ENCODE measurements around the gene CCDC57.
"Not testable (repeated sequence)": the region's sequence is repeated elsewhere in the genome, so short reads cannot be mapped to it uniquely, and the experiment has no call there.

Gene CCDC57

DNA sequence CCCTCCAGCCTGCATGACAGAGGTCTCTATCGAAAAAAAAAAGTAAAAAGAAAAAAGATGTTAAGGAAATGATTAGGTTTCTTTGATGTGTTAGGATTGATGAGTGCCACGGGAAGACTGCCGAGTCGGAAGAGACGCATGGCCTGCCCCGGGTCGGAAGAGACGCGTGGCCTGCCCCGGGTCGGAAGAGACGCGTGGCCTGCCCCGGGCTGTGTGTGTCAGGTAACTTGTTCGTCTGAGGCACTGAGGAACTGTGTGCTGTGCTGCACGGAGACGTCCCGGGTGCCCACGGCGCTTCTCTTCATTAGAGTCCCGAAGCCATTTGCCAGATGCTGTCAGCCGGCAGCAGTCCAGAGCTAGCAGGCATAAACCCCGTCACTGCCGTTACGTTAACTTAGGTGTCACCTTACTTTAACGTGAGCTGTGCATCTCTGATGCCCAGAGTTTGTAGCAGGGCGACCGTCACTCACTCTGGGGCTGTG is 74.1 kb downstream of the CCDC57 start:
- H3K4me1 ChIP-seq (ENCODE audit: low read length), result peaks cover 5% of the 10 kb centered on the region; the same call in 1 of the 2 replicates
- no peak overlapping the region for H3K4me2 ChIP-seq (ENCODE audit: low read length)
- H3K27me3 ChIP-seq (ENCODE audit: low read depth, low read length), result no peaks in the 10 kb centered on the region
- H3K79me2 ChIP-seq (ENCODE audit: low read length), result no peaks in the 10 kb centered on the region
- H3K9me3 ChIP-seq (ENCODE audit: insufficient read depth, low read length), result no peaks in the 10 kb centered on the region
- H3K36me3 ChIP-seq (replicated peaks; ENCODE audit: low read depth, low read length), result no peaks in the 10 kb centered on the region
- TF ChIP-seq, protein P1, sequence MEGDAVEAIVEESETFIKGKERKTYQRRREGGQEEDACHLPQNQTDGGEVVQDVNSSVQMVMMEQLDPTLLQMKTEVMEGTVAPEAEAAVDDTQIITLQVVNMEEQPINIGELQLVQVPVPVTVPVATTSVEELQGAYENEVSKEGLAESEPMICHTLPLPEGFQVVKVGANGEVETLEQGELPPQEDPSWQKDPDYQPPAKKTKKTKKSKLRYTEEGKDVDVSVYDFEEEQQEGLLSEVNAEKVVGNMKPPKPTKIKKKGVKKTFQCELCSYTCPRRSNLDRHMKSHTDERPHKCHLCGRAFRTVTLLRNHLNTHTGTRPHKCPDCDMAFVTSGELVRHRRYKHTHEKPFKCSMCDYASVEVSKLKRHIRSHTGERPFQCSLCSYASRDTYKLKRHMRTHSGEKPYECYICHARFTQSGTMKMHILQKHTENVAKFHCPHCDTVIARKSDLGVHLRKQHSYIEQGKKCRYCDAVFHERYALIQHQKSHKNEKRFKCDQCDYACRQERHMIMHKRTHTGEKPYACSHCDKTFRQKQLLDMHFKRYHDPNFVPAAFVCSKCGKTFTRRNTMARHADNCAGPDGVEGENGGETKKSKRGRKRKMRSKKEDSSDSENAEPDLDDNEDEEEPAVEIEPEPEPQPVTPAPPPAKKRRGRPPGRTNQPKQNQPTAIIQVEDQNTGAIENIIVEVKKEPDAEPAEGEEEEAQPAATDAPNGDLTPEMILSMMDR (IDR thresholded peaks at IDR 0.05; ENCODE audit: low read depth, low read length), result no peak
- no peak for TF ChIP-seq EZH2phosphoT487 (IDR thresholded peaks at IDR 0.05; ENCODE audit: low read depth)
- no peak overlapping the region for H2AFZ ChIP-seq (ENCODE audit: low read depth, low read length)
- H3K4me3 ChIP-seq (ENCODE audit: low read length), result no peak overlapping the region
- no peak overlapping the region for H3K27ac ChIP-seq (ENCODE audit: low read length)
- no peaks in the 10 kb centered on the region for H4K20me1 ChIP-seq (ENCODE audit: insufficient read depth, low read length)
- H3K9ac ChIP-seq (ENCODE audit: low read length), result no peak overlapping the region

DNA sequence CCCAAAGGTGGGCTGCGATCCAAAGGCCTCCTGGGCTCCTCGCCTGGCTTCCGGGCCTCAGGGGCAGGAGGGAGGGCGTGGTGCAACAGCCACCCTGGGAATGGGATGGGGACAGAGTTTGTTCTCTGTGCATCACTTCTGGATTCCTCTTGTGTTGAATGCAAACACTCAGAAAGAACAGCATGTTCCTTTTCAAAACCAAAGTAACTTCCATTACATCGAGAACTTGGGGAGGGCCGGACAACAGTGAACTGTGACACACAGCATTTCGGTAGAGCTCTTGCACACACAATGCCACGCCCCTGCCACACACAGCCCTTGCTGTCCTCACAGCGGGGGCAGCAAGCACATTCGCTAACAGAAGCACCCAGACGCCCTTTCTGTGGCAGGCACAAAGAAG is 78.5 kb downstream of the CCDC57 start:
- Histone ChIP-seq H3K4me3 (ENCODE audit: low read length) (no peak overlapping the region), H3K27ac (ENCODE audit: low read length) (no peak overlapping the region), H3K9ac (ENCODE audit: low read length) (no peak overlapping the region), H3K27me3 (ENCODE audit: low read depth, low read length) (no peaks in the 10 kb centered on the region), H3K36me3 (replicated peaks; ENCODE audit: low read depth, low read length) (no peaks in the 10 kb centered on the region), H4K20me1 (ENCODE audit: insufficient read depth, low read length) (no peaks in the 10 kb centered on the region), H3K79me2 (ENCODE audit: low read length) (no peaks in the 10 kb centered on the region), H3K4me2 (ENCODE audit: low read length) (no peak overlapping the region), H3K9me3 (ENCODE audit: insufficient read depth, low read length) (no peaks in the 10 kb centered on the region), H2AFZ (ENCODE audit: low read depth, low read length) (no peak overlapping the region), H3K4me1 (ENCODE audit: low read length) (peaks cover 7% of the 10 kb centered on the region; the same call in 1 of the 2 replicates)
- TF ChIP-seq EZH2phosphoT487 (IDR thresholded peaks at IDR 0.05; ENCODE audit: low read depth), result no peak
- TF ChIP-seq, protein P1 (IDR thresholded peaks at IDR 0.05; ENCODE audit: low read depth, low read length), result no peak

GRCh38 chr17:82133166-82133953 is 79.3 kb downstream of the CCDC57 start:
- not testable (repeated sequence) for H3K27ac ChIP-seq (ENCODE audit: low read length); H4K20me1 ChIP-seq (ENCODE audit: insufficient read depth, low read length); H3K27me3 ChIP-seq (ENCODE audit: low read depth, low read length); H3K9me3 ChIP-seq (ENCODE audit: insufficient read depth, low read length); H3K79me2 ChIP-seq (ENCODE audit: low read length); H3K4me3 ChIP-seq (ENCODE audit: low read length); H2AFZ ChIP-seq (ENCODE audit: low read depth, low read length); H3K9ac ChIP-seq (ENCODE audit: low read length); H3K36me3 ChIP-seq (replicated peaks; ENCODE audit: low read depth, low read length); H3K4me1 ChIP-seq (ENCODE audit: low read length)
- 0 out of 2 replicates have a peak overlapping the region, but pooled peaks have one; percentile 12 for H3K4me2 ChIP-seq (ENCODE audit: low read length)

DNA sequence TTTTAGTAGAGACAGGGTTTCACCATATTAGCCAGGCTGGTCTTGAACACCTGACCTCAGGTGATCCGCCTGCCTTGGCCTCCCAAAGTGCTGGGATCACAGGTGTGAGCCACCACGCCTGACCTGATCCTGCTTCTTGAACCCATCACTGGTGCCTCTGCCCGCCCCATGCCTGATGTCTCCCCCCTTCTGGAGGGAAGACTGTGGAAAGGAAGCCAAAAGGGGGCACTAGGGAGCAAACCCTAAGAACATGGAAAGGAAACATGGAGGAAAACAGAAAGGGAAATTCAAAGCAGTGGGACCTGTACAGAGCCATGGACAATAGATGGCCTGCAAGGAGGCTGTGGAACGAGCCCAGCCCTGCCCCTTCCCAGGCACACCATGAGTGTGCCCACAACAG is 83.5 kb downstream of the CCDC57 start:
- Histone ChIP-seq H3K27ac (ENCODE audit: low read length) (no peak overlapping the region), H4K20me1 (ENCODE audit: insufficient read depth, low read length) (no peaks in the 10 kb centered on the region), H3K9me3 (ENCODE audit: insufficient read depth, low read length) (no peaks in the 10 kb centered on the region), H2AFZ (ENCODE audit: low read depth, low read length) (no peak overlapping the region), H3K4me1 (ENCODE audit: low read length) (peaks cover 7% of the 10 kb centered on the region; the same call in 1 of the 2 replicates), H3K4me2 (ENCODE audit: low read length) (no peak overlapping the region), H3K36me3 (replicated peaks; ENCODE audit: low read depth, low read length) (no peaks in the 10 kb centered on the region), H3K79me2 (ENCODE audit: low read length) (no peaks in the 10 kb centered on the region), H3K27me3 (ENCODE audit: low read depth, low read length) (no peaks in the 10 kb centered on the region), H3K9ac (ENCODE audit: low read length) (no peak overlapping the region), H3K4me3 (ENCODE audit: low read length) (no peak overlapping the region)
- TF ChIP-seq EZH2phosphoT487 (IDR thresholded peaks at IDR 0.05; ENCODE audit: low read depth), result no peak
- TF ChIP-seq, protein P1 (IDR thresholded peaks at IDR 0.05; ENCODE audit: low read depth, low read length), result peak; percentile 12; the same call in 1 of the 2 replicates

All from OCI-LY3 (cell line).